Muscle of arm (tissue), 12 donors: ENCODE results near the gene P2RY14. TPM values are rescaled to one million over a fixed set of nuclear protein-coding genes. Genes with fewer than 3 reads are reported as not detected.
"Not testable (repeated sequence)": the region's sequence is repeated elsewhere in the genome, so short reads cannot be mapped to it uniquely, and the experiment has no call there.

Experiments
- DNase-seq: peaks from one replicate; pipeline ENCODE4 v3.0.0-alpha.2; 2013
- polyA plus RNA-seq, 12 donors: library from polyadenylated mRNA; unstranded; fragments of 120-200 nt; gene quantifications; one replicate each; pipeline ENCODE4 v1.2.1, GENCODE V29; 2013; ENCODE audit not compliant: insufficient read length in 12 of 12

The P2RY14 gene
- polyA plus RNA-seq, 12 donors = 0.83 to 5.2 (median 1.4) TPM; not detected in 1

- no peak for DNase-seq
Measured at GRCh38 chr3:151265166-151265565, 13.2 kb downstream of the P2RY14 start.

- DNase-seq = no peak
Measured at GRCh38 chr3:151264605-151265004, 13.7 kb downstream of the P2RY14 start.

- no peak for DNase-seq
Measured at GRCh38 chr3:151262871-151263525, 15.3 kb downstream of the P2RY14 start.

GRCh38 chr3:151259664-151260063, 18.7 kb downstream of the P2RY14 start:
- no peak for DNase-seq

- no peak for DNase-seq
Measured at GRCh38 chr3:151256749-151257148, 21.6 kb downstream of the P2RY14 start.

GRCh38 chr3:151248772-151249337, 29.5 kb downstream of the P2RY14 start:
- no peak for DNase-seq

- not testable (repeated sequence) for DNase-seq
Measured at GRCh38 chr3:151242006-151242405, 36.3 kb downstream of the P2RY14 start.

GRCh38 chr3:151236736-151237135, 41.6 kb downstream of the P2RY14 start:
- no peak for DNase-seq

GRCh38 chr3:151236316-151236715, 42.0 kb downstream of the P2RY14 start:
- no peak for DNase-seq

GRCh38 chr3:151234825-151235224, 43.5 kb downstream of the P2RY14 start:
- DNase-seq = no peak

GRCh38 chr3:151232991-151233390, 45.4 kb downstream of the P2RY14 start:
- no peak for DNase-seq

GRCh38 chr3:151232403-151232802, 45.9 kb downstream of the P2RY14 start:
- not testable (repeated sequence) for DNase-seq

GRCh38 chr3:151230646-151231045, 47.7 kb downstream of the P2RY14 start:
- DNase-seq = no peak

GRCh38 chr3:151228666-151229040, 49.7 kb downstream of the P2RY14 start:
- DNase-seq = peak; percentile 56

GRCh38 chr3:151227807-151228665, 50.3 kb downstream of the P2RY14 start:
- peak; percentile 90 for DNase-seq

GRCh38 chr3:151227266-151227806, 51.0 kb downstream of the P2RY14 start:
- DNase-seq = no peak

- no peak for DNase-seq
Measured at GRCh38 chr3:151226825-151227224, 51.5 kb downstream of the P2RY14 start.

- no peak for DNase-seq
Measured at GRCh38 chr3:151226088-151226563, 52.2 kb downstream of the P2RY14 start.

GRCh38 chr3:151225040-151225975, 53.0 kb downstream of the P2RY14 start:
- DNase-seq = no peak

GRCh38 chr3:151224268-151224866, 54.0 kb downstream of the P2RY14 start:
- no peak for DNase-seq

GRCh38 chr3:151219056-151219455, 59.3 kb downstream of the P2RY14 start:
- DNase-seq = no peak
